Superior temporal gyrus (tissue), 1 donor: ENCODE measurements around the gene SSBP1.
"Not testable (repeated sequence)": the region's sequence is repeated elsewhere in the genome, so short reads cannot be mapped to it uniquely, and the experiment has no call there.

Experiments used
- DNase-seq: peaks from one replicate; pipeline ENCODE4 v3.0.0-alpha.2; 2016; ENCODE audit errors: extremely low spot score

SSBP1 gene

DNA sequence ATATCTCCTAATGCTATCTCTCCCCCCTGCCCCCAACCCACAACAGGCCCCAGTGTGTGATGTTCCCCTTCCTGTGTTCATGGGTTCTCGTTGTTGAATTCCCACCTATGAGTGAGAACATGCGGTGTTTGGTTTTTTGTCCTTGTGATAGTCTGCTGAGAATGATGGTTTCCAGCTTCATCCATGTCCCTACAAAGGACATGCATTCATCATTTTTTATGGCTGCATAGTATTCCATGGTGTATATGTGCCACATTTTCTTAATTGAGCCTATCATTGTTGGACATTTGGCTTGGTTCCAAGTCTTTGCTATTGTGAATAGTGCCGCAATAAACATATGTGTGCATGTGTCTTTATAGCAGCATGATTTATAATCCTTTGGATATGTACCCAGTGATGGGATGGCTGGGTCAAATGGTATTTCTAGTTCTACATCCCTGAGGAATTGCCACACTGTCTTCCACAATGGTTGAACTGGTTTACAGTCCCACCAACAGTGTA is 32.0 kb downstream of the SSBP1 start:
- DNase-seq, result not testable (repeated sequence)

DNA sequence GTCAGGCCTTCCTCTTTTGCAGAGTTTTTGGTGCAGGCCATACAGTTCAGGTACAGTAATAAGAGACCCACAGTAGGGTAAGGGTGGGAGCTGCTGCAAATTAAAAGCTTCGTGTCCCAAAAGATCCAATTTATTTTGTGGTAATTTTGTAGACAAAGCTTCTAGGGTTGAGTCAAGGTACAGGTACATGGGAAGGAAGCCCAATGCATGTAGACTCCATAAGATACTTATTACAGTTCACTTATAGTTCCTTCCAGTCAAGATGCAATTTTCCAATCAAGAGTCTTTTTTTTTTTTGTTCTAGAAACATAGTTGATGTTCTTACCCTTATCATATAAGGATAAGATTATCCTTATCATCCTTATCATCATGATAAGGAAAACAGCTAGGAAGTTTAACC is 38.2 kb downstream of the SSBP1 start, which contains the start of gene TAS2R4:
TSS of gene TAS2R4 (plus strand) at position 301 of the 400 bp plus-strand sequence. CDS start 1,815 bp downstream, outside the sequence.
- no peak for DNase-seq

DNA sequence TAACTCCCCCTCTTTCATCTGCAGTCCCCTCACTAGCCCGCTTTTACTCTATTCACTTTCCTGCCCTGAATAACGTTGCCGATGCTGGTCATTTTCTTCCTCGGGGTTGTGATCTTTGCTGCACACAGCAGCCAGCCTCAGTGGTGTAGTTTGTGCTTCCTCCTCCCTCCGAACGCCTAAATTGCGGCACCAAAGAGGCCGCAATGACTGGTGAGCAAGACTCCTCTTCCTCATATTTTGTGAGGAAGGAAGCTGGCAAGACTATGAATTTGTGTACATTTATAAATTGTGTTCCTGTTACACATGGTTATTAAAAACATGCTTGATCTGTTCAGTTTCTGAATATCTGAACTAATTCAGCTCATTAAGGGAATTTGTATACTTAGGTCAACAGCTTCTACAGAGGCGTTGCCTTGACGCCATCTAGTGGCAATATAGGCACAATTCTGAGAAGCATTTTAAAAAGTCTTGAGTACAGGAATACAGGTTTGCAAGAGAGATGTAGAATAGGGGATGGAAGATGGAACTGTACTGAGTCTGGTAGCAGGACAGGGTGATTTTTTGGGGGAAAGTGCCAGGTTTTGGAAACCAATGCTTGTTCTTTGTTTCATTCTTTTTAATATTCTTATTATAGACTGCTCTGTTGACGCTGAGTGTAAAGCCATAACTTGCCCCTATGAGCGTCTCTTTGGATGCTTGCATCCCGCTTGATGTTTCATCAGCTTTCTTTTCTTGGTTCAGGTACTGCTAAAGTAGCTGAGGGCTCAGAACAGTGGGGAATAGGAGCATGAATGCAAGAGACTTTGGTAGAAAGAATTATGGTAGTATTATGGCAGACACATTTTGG is 47.8 kb downstream of the SSBP1 start:
- peak; percentile 85 for DNase-seq

DNA sequence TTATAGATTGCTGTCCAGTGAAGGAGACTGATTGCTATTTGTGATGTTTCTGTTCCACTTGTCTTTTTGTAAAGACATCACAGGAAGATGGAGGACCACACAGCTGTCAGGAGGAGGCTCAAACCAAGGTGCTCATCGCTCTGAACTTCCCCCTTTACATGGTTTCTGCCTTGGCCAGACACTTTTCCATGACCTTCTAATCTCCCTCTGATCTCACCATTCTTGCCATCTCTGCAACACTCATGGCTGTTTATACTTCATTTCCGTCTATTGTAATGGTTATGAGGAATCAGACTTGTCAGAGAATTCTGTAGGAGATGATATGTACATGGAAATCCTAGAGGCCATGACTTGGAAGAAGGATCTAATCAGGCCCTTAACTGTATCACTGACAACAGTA is 50.1 kb downstream of the SSBP1 start:
- DNase-seq, result no peak

- no peak for DNase-seq
Measured at GRCh38 chr7:141789917-141790316, 51.8 kb downstream of the SSBP1 start, which contains the start of gene TAS2R5. TAS2R5 (plus strand) TSS chr7:141790217; CDS start chr7:141790362, 145 bp downstream.

GRCh38 chr7:141792526-141792925 is 54.4 kb downstream of the SSBP1 start:
- no peak for DNase-seq
